Neutrophil (primary cell): ENCODE results near the gene TENT5C.

Experiments
- H3K27ac ChIP-seq: fragments of 200-600 bp; sonication (generic); 2 replicates; pipeline ENCODE4 v1.5.1; 2016; ENCODE audit warnings: mild to moderate bottlenecking, moderate library complexity
- H3K27me3 ChIP-seq: fragments of 200-600 bp; sonication (generic); 2 replicates; pipeline ENCODE4 v1.6.0; 2016; ENCODE audit warnings: mild to moderate bottlenecking
- H3K36me3 ChIP-seq: fragments of 200-600 bp; sonication (generic); 2 replicates; pipeline ENCODE4 v1.5.1; 2017
- H3K4me1 ChIP-seq, 2 experiments: fragments of 200-600 bp in 1 of 2; sonication (generic) in 1 of 2; 1 replicate in 1 of 2; 2 replicates in 1 of 2; pipeline versions ENCODE4 v1.5.1 to v1.6.1; 2013 to 2016; ENCODE audit warnings: low read depth in 1 of 2, low read length in 1 of 2, mild to moderate bottlenecking in 1 of 2, moderate library complexity in 1 of 2; ENCODE audit not compliant: control insufficient read depth in 1 of 2, insufficient read depth in 1 of 2
- H3K4me3 ChIP-seq, 2 experiments: fragments of 200-600 bp in 1 of 2; sonication (generic) in 1 of 2; 1 replicate in 1 of 2; 2 replicates in 1 of 2; pipeline ENCODE4 v1.5.1; 2013 to 2016; ENCODE audit warnings: low read depth in 1 of 2, low read length in 1 of 2, mild to moderate bottlenecking in 1 of 2, moderate library complexity in 1 of 2
- H3K9me3 ChIP-seq: fragments of 200-600 bp; sonication (generic); 2 replicates; pipeline ENCODE4 v1.5.1; 2016
- CTCF ChIP-seq: fragments of 200-600 bp; sonication (generic); IDR thresholded peaks from 2 replicates; pipeline ENCODE4 v1.5.1; 2016; ENCODE audit warnings: antibody characterized with exemption

The TENT5C gene

GRCh38 chr1:117628343-117628742 is 22.5 kb downstream of the TENT5C start:
- Histone ChIP-seq H3K27me3 (no peaks in the 10 kb centered on the region), H3K27ac (no peak overlapping the region), H3K4me1 (peaks cover 0 to 4% of the 10 kb centered on the region in 2 experiments), H3K9me3 (no peaks in the 10 kb centered on the region), H3K4me3 (no peak overlapping the region), H3K36me3 (peaks cover 6% of the 10 kb centered on the region)
- no peak for TF ChIP-seq CTCF

GRCh38 chr1:117629625-117630422 is 24.0 kb downstream of the TENT5C start:
- Histone ChIP-seq H3K27me3 (no peaks in the 10 kb centered on the region), H3K36me3 (no peaks in the 10 kb centered on the region), H3K27ac (no peak overlapping the region), H3K4me1 (peaks cover 0 to 4% of the 10 kb centered on the region in 2 experiments), H3K9me3 (no peaks in the 10 kb centered on the region), H3K4me3 (no peak overlapping the region)
- no peak for TF ChIP-seq CTCF

GRCh38 chr1:117630423-117630998 is 24.7 kb downstream of the TENT5C start:
- Histone ChIP-seq H3K4me3 (no peak overlapping the region), H3K9me3 (no peaks in the 10 kb centered on the region), H3K27ac (no peak overlapping the region), H3K27me3 (no peaks in the 10 kb centered on the region), H3K4me1 (peaks cover 0 to 4% of the 10 kb centered on the region in 2 experiments), H3K36me3 (no peaks in the 10 kb centered on the region)
- TF ChIP-seq CTCF = no peak

GRCh38 chr1:117631359-117632160 is 25.7 kb downstream of the TENT5C start:
- Histone ChIP-seq H3K4me1 (peaks cover 0 to 4% of the 10 kb centered on the region in 2 experiments), H3K27ac (no peak overlapping the region)

More at GRCh38 chr1:117631359-117632160, 25.7 kb downstream of the TENT5C start:
- no peaks in the 10 kb centered on the region for H3K36me3 ChIP-seq
- no peak for TF ChIP-seq CTCF
- H3K9me3 ChIP-seq = no peaks in the 10 kb centered on the region
- H3K4me3 ChIP-seq = no peak overlapping the region
- no peaks in the 10 kb centered on the region for H3K27me3 ChIP-seq
